ENCODE results near the gene SYCP3.

DNA sequence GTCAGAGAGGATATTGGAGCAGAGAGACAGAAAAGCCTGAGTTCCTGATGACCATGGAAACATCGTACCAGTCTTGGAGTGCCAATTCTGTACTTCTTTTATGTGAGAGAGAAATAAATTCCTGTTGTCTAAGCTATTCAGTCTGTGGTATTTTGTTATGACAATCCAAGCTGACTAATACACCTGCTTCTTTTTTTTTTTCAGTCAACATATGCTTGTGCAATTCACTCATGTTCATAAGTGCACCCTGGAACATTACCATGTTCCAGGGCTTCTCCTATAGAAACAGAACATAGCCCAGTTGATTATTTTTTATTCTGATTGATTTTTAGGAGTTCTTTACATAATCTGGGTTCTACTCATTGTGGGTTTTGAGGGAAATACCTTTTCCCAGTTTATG lies 43.6 kb downstream of the SYCP3 start:
- TF ChIP-seq, protein P1, sequence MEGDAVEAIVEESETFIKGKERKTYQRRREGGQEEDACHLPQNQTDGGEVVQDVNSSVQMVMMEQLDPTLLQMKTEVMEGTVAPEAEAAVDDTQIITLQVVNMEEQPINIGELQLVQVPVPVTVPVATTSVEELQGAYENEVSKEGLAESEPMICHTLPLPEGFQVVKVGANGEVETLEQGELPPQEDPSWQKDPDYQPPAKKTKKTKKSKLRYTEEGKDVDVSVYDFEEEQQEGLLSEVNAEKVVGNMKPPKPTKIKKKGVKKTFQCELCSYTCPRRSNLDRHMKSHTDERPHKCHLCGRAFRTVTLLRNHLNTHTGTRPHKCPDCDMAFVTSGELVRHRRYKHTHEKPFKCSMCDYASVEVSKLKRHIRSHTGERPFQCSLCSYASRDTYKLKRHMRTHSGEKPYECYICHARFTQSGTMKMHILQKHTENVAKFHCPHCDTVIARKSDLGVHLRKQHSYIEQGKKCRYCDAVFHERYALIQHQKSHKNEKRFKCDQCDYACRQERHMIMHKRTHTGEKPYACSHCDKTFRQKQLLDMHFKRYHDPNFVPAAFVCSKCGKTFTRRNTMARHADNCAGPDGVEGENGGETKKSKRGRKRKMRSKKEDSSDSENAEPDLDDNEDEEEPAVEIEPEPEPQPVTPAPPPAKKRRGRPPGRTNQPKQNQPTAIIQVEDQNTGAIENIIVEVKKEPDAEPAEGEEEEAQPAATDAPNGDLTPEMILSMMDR (IDR thresholded peaks at IDR 0.05) = no peak
- TF ChIP-seq POLR2A (IDR thresholded peaks at IDR 0.05) = no peak
